ENCODE data around the gene VPS54.

Gene VPS54

DNA sequence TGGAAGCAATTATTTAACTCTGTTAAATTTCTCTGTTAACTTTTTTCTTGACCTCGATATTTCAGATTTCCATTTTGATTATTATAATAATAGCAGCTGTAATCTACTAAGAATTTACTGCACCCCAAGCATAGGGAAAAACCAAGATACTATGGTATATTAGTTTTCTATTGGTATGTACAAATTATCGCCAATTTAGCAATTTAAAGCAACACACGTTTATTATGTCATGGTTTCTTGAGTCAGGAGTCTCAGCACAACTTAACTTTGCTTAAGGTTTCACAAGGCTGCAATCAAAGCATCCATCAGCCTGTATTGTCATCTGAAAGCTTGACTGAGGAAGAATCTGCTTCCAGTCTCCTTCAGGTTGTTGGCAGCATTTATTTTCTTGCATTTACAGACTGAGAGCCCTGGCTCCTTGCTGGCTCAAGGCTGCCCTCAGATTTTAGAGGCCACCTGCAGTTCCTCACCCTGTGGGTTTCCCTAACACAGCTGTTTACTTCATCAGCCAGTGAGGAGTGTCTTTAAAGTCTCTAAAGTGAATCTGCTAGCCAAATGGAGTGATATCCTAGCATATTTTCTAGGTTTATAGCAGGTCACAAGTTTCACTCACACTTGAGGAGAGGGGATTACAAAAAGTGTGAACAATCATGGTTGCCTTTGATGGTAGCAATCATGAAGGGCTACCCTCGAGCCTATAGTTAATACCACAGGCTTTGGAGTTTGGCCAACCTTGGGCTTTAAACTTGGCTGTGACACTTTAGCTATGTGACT, 4.4 kb upstream of the VPS54 start:
- H3K4me3 ChIP-seq (ENCODE audit: insufficient read depth, low read depth, low read length), result no peak overlapping the region
- WGBS, 2 experiments, result 82 to 86% methylated on average over 3 of the region's 4 CpGs
- H3K27me3 ChIP-seq (ENCODE audit: control insufficient read depth, insufficient read depth, low read length, poor library complexity, severe bottlenecking), result no peaks in the 10 kb centered on the region
- H3K9me3 ChIP-seq (ENCODE audit: control insufficient read depth, low read length), result no peaks in the 10 kb centered on the region
- no peak overlapping the region for H3K27ac ChIP-seq (ENCODE audit: insufficient read depth, low read depth, low read length, poor library complexity, severe bottlenecking)
- peaks cover 8% of the 10 kb centered on the region for H3K4me1 ChIP-seq (ENCODE audit: control insufficient read depth, insufficient read depth, low read length)
- no peaks in the 10 kb centered on the region for H3K36me3 ChIP-seq (ENCODE audit: control insufficient read depth, insufficient read depth, low read length)

DNA sequence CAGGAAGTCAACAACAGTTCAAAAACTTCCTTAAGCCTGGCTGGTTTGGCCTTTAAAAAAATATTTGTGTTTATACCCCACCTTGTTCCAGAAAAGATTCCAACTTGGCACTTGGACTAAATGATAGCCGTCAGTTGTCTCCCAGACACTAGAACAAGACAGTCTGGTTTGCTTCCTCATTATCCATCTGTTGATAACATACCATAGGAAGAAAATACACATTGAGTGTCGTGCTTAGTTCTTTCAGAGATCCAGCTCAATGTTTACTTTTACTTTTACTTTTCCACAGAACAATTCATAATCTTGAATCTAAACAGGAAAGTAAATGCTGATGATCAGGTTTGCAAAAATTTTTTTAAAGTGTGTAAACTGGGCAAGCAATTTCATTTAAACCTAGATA, 2.4 kb upstream of the VPS54 start:
- 98 to 99% methylated on average over 2 of the region's 2 CpGs for WGBS, 2 experiments
- Histone ChIP-seq H3K36me3 (ENCODE audit: control insufficient read depth, insufficient read depth, low read length) (no peaks in the 10 kb centered on the region), H3K4me1 (ENCODE audit: control insufficient read depth, insufficient read depth, low read length) (peaks cover 8% of the 10 kb centered on the region), H3K9me3 (ENCODE audit: control insufficient read depth, low read length) (no peaks in the 10 kb centered on the region), H3K27me3 (ENCODE audit: control insufficient read depth, insufficient read depth, low read length, poor library complexity, severe bottlenecking) (no peaks in the 10 kb centered on the region), H3K27ac (ENCODE audit: insufficient read depth, low read depth, low read length, poor library complexity, severe bottlenecking) (no peak overlapping the region), H3K4me3 (ENCODE audit: insufficient read depth, low read depth, low read length) (no peak overlapping the region)

DNA sequence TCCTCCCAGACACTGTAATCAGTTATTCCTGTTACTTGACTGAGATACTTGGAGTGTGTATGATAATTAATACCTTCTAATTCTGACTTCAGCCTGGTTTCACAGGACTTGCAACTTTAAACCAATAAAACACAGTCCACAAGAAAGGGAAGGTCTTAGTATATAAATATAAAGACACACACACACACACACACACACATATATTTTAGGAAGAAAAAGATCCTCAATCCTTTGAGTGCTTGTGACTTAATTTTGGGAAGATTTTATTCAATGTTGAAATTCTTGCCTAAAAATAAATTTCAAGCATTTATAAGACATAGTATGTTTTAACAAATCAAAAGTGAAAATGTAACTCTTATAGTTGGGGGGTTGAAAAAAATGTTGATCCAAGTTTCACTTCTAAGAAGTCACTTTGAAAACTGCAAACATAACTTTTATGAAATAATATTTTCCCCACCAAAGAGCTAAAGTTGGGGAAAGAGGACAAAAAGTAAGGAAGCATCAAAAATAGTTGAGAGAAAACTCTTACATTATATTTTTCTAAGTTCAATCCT, 824 bp upstream of the VPS54 start:
- Histone ChIP-seq H3K4me1 (ENCODE audit: control insufficient read depth, insufficient read depth, low read length) (peaks cover 8% of the 10 kb centered on the region), H3K27ac (ENCODE audit: insufficient read depth, low read depth, low read length, poor library complexity, severe bottlenecking) (peak overlapping the region; percentile 86), H3K27me3 (ENCODE audit: control insufficient read depth, insufficient read depth, low read length, poor library complexity, severe bottlenecking) (no peaks in the 10 kb centered on the region), H3K36me3 (ENCODE audit: control insufficient read depth, insufficient read depth, low read length) (no peaks in the 10 kb centered on the region), H3K4me3 (ENCODE audit: insufficient read depth, low read depth, low read length) (peak overlapping the region; percentile 75), H3K9me3 (ENCODE audit: control insufficient read depth, low read length) (no peaks in the 10 kb centered on the region)

DNA sequence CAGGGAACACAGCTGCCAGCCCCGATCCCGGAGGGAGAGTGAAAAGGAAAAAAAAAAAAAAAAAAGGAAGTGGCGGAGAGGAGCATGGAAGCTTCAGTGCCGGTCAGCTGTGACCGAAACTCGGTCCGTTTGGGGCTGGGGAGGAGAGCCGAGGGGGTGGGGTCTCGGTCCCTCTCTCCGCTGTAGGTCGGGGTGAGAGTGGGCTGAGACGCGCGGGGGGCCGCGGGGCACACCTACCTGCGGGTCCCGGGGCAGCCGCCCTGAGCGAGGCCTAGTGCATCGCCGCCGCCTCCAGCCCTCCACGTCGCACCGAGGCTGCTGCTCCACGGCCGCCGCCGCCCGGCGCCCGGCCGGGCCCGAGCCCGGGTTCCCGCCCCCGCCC, 536 bp downstream of the VPS54 start:
- Histone ChIP-seq H3K4me3 (ENCODE audit: insufficient read depth, low read depth, low read length) (peak overlapping the region; percentile 75), H3K4me1 (ENCODE audit: control insufficient read depth, insufficient read depth, low read length) (peaks cover 8% of the 10 kb centered on the region), H3K27me3 (ENCODE audit: control insufficient read depth, insufficient read depth, low read length, poor library complexity, severe bottlenecking) (no peaks in the 10 kb centered on the region), H3K36me3 (ENCODE audit: control insufficient read depth, insufficient read depth, low read length) (no peaks in the 10 kb centered on the region), H3K27ac (ENCODE audit: insufficient read depth, low read depth, low read length, poor library complexity, severe bottlenecking) (peak overlapping the region; percentile 54), H3K9me3 (ENCODE audit: control insufficient read depth, low read length) (no peaks in the 10 kb centered on the region)
- 0 to 1% methylated on average over 38 of the region's 38 CpGs for WGBS, 2 experiments

DNA sequence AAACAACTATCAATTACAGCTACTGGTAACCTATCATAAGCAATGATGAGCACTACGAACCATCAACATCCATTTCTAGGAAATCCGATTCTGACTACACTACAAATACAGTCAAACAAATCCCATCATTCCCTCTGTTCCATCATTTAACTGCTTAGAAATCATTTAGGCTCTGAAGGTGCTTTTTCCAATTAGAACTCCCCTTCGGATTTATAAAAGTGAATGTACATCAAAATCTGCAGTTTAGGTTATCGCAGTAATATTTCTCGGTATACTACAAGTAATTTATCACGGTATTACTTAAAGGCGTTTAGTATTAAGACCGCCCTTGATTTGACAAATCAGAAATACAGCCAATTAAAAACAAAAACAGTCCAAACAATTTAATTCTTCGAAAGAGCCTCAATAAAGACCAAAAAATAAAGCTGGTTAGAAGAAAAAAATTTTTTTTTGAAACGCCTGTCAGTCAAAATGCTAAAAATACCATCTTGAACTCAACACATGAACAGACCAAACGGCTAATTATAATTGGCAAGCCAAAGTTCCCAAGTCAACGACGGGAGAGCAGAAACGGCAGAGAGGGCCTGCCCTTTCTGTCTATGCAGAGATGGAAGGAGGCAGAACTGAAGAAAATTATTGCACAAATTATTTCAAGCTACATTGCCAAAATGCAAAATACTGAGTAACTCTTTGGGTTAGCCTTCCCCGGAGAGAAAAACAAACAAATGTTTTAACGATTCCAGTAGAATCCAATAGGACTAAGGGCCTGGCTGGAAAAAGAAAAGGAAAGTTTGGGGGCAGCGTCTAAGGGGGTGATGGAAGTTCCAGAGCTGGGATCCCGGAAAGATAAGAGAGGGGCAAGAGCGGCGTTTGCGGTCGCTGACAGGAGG, 1.2 kb downstream of the VPS54 start:
- peak overlapping the region; percentile 54 for H3K27ac ChIP-seq (ENCODE audit: insufficient read depth, low read depth, low read length, poor library complexity, severe bottlenecking)
- WGBS, 2 experiments, result 30% methylated on average over 21 to 22 of the region's 22 CpGs
- no peaks in the 10 kb centered on the region for H3K27me3 ChIP-seq (ENCODE audit: control insufficient read depth, insufficient read depth, low read length, poor library complexity, severe bottlenecking)
- H3K9me3 ChIP-seq (ENCODE audit: control insufficient read depth, low read length), result no peaks in the 10 kb centered on the region
- H3K4me3 ChIP-seq (ENCODE audit: insufficient read depth, low read depth, low read length), result peak overlapping the region; percentile 75
- H3K36me3 ChIP-seq (ENCODE audit: control insufficient read depth, insufficient read depth, low read length), result no peaks in the 10 kb centered on the region
- peaks cover 8% of the 10 kb centered on the region for H3K4me1 ChIP-seq (ENCODE audit: control insufficient read depth, insufficient read depth, low read length)

DNA sequence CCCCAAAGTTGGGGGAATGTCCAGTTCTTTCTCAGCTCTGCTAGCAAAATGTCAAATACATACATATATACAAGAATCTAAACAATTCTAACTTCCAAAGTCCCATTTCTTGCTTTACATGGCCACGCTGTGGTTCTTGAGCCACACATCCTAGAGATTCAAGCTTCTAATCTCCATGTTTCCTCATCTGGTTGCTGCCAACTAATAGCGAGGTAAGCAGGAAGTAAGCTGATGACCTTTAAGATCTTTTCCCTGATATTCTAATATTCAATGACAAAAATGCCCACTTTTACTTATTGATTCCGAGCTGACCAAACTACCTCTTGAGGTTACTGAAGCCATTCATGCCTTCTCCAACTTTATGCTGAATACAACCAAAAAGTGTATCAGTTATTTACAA, 3.3 kb downstream of the VPS54 start:
- no peaks in the 10 kb centered on the region for H3K27me3 ChIP-seq (ENCODE audit: control insufficient read depth, insufficient read depth, low read length, poor library complexity, severe bottlenecking)
- no peaks in the 10 kb centered on the region for H3K36me3 ChIP-seq (ENCODE audit: control insufficient read depth, insufficient read depth, low read length)
- peaks cover 8% of the 10 kb centered on the region for H3K4me1 ChIP-seq (ENCODE audit: control insufficient read depth, insufficient read depth, low read length)
- no peaks in the 10 kb centered on the region for H3K9me3 ChIP-seq (ENCODE audit: control insufficient read depth, low read length)
- H3K27ac ChIP-seq (ENCODE audit: insufficient read depth, low read depth, low read length, poor library complexity, severe bottlenecking), result no peak overlapping the region
- H3K4me3 ChIP-seq (ENCODE audit: insufficient read depth, low read depth, low read length), result no peak overlapping the region
- WGBS, 2 experiments, result 92 to 95% methylated on average over 3 of the region's 3 CpGs

DNA sequence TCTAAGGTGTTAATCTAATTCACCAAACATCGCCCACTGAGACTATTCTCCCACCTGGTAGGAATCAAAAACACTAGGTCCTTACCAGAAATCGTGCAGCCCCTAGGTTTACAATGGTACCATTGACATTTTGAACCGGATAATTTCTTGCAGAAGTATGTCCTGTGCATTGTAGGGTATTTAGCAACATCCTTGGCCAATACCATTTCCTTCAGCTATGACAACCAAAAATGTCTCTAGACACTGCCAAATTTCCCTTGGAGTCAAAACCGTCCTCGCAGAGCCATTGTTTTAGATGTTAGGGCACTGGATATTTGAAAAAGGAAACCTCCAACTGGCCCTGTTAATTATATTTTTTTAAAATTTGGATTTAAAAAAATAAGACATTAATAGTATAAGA, 3.8 kb downstream of the VPS54 start:
- Histone ChIP-seq H3K4me3 (ENCODE audit: insufficient read depth, low read depth, low read length) (no peak overlapping the region), H3K4me1 (ENCODE audit: control insufficient read depth, insufficient read depth, low read length) (peaks cover 8% of the 10 kb centered on the region), H3K27me3 (ENCODE audit: control insufficient read depth, insufficient read depth, low read length, poor library complexity, severe bottlenecking) (no peaks in the 10 kb centered on the region), H3K9me3 (ENCODE audit: control insufficient read depth, low read length) (no peaks in the 10 kb centered on the region), H3K36me3 (ENCODE audit: control insufficient read depth, insufficient read depth, low read length) (no peaks in the 10 kb centered on the region), H3K27ac (ENCODE audit: insufficient read depth, low read depth, low read length, poor library complexity, severe bottlenecking) (no peak overlapping the region)
- 94 to 98% methylated on average over 3 to 5 of the region's 5 CpGs for WGBS, 2 experiments

DNA sequence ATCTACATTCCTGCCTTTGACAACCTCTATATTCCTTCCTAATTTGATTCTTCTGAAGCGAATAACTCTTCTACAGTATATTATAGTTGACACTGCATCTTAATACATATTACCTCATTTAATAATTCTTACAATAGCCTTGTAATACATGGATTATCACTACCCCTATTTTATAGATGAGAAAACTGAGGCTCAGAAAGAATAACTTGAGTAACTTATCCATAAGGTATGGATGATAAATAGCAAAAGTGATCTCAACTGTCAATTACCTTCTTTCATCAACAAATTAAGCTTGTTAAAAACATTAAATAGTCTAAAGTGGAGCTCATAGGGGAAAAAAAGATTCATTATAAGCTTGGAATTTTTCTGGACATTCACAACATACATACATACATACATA, 4.6 kb downstream of the VPS54 start:
- peaks cover 2% of the 10 kb centered on the region for H3K4me1 ChIP-seq (ENCODE audit: control insufficient read depth, insufficient read depth, low read length)
- H3K27me3 ChIP-seq (ENCODE audit: control insufficient read depth, insufficient read depth, low read length, poor library complexity, severe bottlenecking), result no peaks in the 10 kb centered on the region
- no peak overlapping the region for H3K27ac ChIP-seq (ENCODE audit: insufficient read depth, low read depth, low read length, poor library complexity, severe bottlenecking)
- no peaks in the 10 kb centered on the region for H3K9me3 ChIP-seq (ENCODE audit: control insufficient read depth, low read length)
- 100% methylated on average over 1 of the region's 1 CpG for WGBS, 2 experiments
- H3K4me3 ChIP-seq (ENCODE audit: insufficient read depth, low read depth, low read length), result no peak overlapping the region
- no peaks in the 10 kb centered on the region for H3K36me3 ChIP-seq (ENCODE audit: control insufficient read depth, insufficient read depth, low read length)

DNA sequence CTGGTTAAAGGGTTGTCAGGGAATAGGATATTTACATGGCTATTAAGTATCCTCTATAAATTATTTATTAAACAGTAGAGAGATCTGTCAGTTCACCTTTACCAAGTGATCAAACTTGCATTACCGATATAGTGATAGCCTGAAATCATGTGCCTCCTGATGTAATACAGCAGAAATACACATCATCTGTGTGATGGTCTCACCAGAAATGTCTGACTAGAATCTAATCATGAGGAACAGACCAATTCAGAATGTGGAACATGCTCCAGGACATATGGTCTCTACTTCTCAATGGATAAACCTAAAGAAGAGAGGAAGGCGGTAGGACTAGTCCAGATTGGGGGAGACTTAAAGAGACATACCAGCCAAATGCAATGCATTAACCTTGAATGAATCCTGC, 6.2 kb downstream of the VPS54 start:
- Histone ChIP-seq H3K4me3 (ENCODE audit: insufficient read depth, low read depth, low read length) (no peak overlapping the region), H3K27me3 (ENCODE audit: control insufficient read depth, insufficient read depth, low read length, poor library complexity, severe bottlenecking) (no peaks in the 10 kb centered on the region), H3K4me1 (ENCODE audit: control insufficient read depth, insufficient read depth, low read length) (no peaks in the 10 kb centered on the region), H3K36me3 (ENCODE audit: control insufficient read depth, insufficient read depth, low read length) (no peaks in the 10 kb centered on the region), H3K27ac (ENCODE audit: insufficient read depth, low read depth, low read length, poor library complexity, severe bottlenecking) (no peak overlapping the region), H3K9me3 (ENCODE audit: control insufficient read depth, low read length) (no peaks in the 10 kb centered on the region)
- WGBS, 2 experiments, result 96 to 97% methylated on average over 2 of the region's 2 CpGs

DNA sequence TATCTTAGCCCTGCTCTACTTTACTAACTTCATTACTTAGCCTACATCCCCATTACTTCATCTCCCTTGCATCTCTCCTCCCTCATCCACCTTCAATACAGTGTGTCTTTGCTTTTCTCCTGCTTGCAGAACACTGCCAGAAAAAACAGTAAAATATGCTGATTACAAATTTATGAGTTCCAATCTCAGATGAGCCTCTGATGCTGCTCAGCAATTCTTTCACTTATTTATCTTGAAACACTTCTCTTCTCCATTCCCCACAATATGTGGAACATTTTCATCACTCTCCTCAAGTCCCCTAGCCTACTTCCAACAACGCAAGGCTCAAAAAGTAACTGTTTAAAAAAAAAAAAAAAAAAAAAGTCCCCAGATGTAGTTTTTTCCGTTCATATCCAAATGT, 7.1 kb downstream of the VPS54 start:
- Histone ChIP-seq H3K9me3 (ENCODE audit: control insufficient read depth, low read length) (no peaks in the 10 kb centered on the region), H3K27ac (ENCODE audit: insufficient read depth, low read depth, low read length, poor library complexity, severe bottlenecking) (no peak overlapping the region), H3K4me1 (ENCODE audit: control insufficient read depth, insufficient read depth, low read length) (no peaks in the 10 kb centered on the region), H3K27me3 (ENCODE audit: control insufficient read depth, insufficient read depth, low read length, poor library complexity, severe bottlenecking) (no peaks in the 10 kb centered on the region), H3K4me3 (ENCODE audit: insufficient read depth, low read depth, low read length) (no peak overlapping the region), H3K36me3 (ENCODE audit: control insufficient read depth, insufficient read depth, low read length) (no peaks in the 10 kb centered on the region)
- 69 to 74% methylated on average over 2 of the region's 2 CpGs for WGBS, 2 experiments
